GM19351 (cell line): ENCODE measurements around the gene CC2D2B.
"Not testable (repeated sequence)": the region's sequence is repeated elsewhere in the genome, so short reads cannot be mapped to it uniquely, and the experiment has no call there.

Experiments used
- ATAC-seq: cut with Tn5 transposase; IDR thresholded peaks from one replicate; pipeline ENCODE4 v1.9.1; 2021; ENCODE audit warnings: mild to moderate bottlenecking, moderate library complexity; ENCODE audit not compliant: unreplicated experiment

The CC2D2B gene

DNA sequence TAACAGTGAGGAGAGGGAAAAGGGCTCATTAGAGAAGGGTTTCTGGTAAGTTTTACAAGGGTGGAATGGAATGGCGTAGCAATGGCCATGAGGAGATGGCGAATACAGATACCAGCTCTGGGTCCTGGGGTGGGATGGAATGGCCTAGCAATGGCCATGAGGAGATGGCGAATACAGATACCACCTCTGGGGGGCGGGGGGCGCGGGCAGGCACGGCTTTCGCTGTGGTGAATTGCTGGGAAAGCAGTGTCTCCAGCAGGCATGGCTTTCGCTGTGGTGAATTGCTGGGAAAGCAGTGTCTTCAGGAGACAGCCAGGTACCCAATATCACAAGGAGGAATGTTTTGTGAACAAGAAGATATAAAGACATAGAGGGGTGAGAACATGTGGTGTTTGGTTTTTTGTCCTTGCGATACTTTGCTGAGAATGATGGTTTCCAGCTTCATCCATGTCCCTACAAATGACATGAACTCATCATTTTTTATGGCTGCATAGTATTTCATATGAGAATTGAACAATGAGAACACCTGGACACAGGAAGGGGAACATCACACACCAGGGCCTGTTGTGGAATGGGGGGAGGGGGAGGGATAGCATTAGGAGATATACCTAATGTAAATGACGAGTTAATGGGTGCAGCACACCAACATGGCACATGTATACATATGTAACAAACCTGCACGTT, 1.7 kb upstream of the CC2D2B start:
- not testable (repeated sequence) for ATAC-seq

GRCh38 chr10:95906677-95907455, 909 bp upstream of the CC2D2B start:
- peak; percentile 44 for ATAC-seq

DNA sequence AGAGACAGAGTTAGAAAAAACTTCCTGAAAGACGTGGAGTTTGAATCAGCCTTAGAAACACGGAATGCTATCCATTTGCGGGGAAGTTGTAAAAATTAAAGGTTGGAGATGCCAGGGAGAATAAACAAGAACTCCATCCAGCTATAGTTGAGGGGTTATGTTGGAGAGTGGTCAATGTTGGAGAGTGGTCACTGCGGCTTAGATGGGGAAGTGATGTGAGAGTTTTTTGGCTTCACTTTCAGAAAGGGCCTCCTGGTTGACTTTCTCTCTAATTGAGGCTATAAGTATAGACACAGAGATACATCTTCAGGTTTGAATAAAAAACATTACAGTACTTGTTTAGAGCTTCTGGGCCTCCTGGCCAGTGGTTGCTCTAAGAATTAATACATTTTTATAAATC, 675 bp downstream of the CC2D2B start:
- ATAC-seq, result no peak

GRCh38 chr10:95909561-95909960, 1.8 kb downstream of the CC2D2B start:
- no peak for ATAC-seq

- not testable (repeated sequence) for ATAC-seq
Measured at GRCh38 chr10:95916039-95916438, 8.3 kb downstream of the CC2D2B start.

DNA sequence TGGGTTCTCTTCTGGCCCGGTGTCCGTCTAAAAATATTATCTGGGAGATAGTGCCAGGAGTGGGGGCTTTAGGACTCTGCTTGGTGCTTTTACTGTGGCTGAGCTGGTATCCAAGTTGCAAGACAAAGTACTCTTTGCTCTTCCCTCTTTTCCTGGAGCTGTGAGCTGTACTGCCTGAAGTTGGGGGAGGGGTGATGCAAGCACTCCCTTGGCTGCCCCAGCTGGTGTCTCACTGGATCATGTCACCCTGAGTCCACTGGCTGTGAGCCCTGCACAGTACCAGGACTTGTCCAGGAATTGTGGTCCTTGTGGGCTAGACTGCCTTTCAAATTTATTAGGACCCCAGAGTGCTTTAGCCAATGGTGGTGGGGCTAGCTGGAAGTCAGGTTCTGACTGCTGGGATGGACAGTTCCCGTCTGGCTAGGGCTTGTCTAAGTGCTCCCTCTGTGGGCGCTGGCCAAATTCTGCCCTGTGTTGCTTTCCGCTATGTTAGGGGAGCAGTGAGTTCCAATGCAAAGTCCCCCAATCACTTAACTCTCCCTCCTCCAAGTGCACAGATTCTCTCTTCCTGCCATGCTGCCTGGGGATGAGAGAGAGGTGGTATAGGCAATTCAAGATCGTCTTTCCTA, 13.1 kb downstream of the CC2D2B start:
- no peak for ATAC-seq

- ATAC-seq, result no peak
Measured at GRCh38 chr10:95925033-95925432, 17.3 kb downstream of the CC2D2B start.

DNA sequence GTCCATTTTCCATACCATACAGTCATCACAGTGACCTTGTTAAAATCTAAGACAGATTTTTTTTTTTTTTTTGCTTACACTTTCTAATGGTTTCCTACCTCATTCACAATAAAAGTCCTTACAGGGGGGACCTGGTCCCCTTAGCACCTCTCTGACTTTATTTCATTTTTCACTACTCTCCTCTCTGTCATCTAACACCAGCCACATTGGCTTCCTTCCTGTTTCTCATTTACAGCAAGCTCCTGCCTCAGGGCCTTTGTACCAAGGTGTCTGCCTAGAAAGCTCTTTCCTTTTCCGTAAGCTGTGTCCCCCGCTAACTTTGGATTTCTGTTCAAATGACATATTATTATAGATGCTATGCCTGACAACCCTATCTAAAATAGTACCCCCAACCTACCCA, 27.7 kb downstream of the CC2D2B start:
- ATAC-seq, result no peak

GRCh38 chr10:95941115-95941514, 33.3 kb downstream of the CC2D2B start:
- ATAC-seq, result no peak

DNA sequence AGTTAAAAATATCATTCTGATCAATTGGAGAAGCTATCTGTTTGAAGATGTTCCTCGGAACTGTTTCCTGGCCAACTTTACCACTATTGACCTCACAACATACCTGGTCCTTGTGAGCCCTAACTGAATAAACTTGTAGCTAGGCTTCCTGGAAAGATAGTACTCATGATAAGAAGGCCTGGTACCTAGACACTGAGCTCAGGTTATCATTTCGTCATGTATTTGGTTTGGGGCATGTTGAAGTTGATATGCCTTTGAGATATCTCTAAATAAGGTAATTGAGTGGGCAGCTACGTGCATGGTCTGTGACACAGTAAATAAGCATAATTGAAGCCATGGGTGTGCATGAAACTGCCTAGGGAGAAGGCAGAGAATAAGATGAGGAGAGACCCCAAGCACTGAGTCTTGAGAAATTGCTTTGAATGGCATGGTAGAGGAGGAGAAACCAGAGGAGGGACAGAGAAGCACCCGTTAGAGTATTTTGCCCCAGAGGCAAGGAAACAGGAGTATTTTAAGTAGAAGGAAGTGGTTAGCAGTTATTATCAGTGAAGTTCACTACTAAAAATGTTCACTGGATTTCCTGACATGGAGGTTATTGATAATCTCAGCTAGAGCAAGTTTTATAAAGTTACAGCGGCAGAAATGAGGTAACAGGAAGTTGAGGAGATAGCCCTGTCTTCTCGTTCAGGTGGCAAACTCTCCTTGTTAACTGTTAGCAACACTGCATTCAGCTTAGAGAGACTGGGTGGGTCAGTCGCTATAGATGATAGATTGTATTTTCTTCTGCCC, 55.6 kb downstream of the CC2D2B start:
- ATAC-seq, result no peak

DNA sequence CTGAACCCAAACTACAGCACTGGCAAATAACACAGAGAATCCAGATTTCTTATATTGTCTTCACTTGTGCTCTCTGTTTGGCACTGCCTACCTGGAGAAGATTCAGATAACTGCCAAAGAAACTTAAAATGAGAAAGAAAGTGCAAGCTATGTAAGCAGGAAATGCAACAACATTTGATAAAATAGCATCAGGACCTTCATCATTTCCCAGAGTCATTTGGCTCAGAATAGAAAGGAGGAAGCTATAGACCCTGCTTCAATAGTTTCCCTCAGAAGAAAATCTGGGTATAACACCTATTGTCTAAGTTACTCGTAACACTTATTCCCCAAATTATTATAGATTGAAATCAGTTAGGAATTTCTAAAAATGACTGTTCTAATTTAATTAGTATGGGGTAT, 56.2 kb downstream of the CC2D2B start:
- no peak for ATAC-seq

DNA sequence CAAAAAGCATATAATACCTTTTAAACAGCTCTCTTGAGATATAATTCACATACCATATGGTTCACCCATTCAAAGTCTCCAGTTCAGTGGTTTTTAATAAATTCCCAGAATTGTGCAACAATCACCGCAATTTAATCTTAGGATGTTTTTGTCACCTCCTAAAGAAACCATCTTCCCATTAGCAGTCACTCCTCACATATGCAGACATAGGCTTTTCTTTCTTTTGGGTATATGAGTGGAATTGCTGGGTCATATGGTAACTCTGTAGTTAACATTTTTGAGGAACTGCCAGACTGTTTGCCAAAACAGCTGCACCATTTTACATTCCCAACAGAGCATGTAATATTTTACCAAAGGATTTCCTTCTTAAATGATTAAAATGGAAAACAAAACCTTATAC, 57.0 kb downstream of the CC2D2B start:
- no peak for ATAC-seq

- no peak for ATAC-seq
Measured at GRCh38 chr10:95976362-95977229, 68.8 kb downstream of the CC2D2B start.

DNA sequence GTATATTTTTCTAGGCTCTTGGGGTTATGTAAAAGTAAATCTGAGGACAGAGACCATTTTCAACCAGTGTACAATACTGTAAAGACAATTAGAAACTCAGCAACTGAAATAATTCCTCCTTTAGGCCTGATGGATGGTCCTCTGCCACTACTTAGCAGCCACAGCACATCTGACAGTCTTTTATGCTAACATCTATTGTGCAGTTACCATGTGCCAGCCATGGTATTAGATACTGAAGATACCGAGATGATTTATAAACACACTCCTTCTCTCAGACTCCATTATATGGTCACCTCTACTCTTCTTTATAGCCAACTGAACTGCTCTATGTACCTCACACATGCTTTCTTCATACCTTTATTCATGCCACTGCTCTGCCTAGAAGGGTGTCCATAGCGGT, 74.4 kb downstream of the CC2D2B start:
- no peak for ATAC-seq

- ATAC-seq, result peak; percentile 97
Measured at GRCh38 chr10:95987685-95988426, 80.1 kb downstream of the CC2D2B start.

DNA sequence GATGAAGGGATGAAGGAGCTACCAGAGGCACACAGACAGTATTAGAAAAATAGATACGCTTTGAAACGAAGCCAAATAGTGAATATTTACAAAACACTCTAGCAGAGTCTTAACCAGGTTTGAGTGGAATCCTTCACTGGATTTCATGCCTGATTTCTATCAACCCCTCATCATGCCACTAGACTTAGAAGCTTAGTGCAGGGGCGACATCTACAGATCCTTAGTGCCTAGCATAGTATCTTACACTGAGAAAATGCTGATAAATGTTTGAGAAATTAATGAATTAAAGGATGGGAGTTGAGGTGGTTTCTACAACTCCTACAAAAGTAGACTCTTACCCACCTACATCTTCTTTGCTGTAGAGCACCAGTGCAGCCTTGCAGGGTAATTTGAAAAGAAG, 80.9 kb downstream of the CC2D2B start:
- no peak for ATAC-seq

GRCh38 chr10:95994376-95994775, 86.6 kb downstream of the CC2D2B start:
- not testable (repeated sequence) for ATAC-seq

- ATAC-seq, result no peak
Measured at GRCh38 chr10:95998255-95998784, 90.5 kb downstream of the CC2D2B start.

DNA sequence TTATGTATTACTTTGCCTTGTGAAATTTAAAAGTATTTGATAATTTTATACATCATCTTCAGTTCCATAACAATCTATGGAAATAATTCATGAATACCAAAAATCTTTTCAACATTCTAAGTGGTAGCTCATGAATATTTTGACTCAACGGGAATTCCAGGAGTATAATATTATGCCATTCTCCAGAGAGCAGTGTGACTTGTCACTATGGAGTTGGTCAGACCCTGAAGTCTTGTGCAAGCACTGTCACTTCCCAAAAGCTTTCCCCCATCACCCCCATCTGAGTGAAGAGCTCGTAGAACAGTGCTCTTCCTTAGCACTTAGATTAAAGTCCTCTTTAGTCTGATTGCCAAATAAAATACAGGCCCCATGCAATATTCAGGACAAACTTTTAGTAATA, 106.2 kb downstream of the CC2D2B start:
- ATAC-seq, result no peak
